D341Med (cell line): ENCODE data around the gene GRB2.

Experiments used
- DNase-seq: peaks from one replicate; pipeline ENCODE4 v3.0.0; 2012; ENCODE audit warnings: low spot score

GRB2 gene

GRCh38 chr17:75414488-75414887 is 9.0 kb upstream of the GRB2 start:
- no peak for DNase-seq

DNA sequence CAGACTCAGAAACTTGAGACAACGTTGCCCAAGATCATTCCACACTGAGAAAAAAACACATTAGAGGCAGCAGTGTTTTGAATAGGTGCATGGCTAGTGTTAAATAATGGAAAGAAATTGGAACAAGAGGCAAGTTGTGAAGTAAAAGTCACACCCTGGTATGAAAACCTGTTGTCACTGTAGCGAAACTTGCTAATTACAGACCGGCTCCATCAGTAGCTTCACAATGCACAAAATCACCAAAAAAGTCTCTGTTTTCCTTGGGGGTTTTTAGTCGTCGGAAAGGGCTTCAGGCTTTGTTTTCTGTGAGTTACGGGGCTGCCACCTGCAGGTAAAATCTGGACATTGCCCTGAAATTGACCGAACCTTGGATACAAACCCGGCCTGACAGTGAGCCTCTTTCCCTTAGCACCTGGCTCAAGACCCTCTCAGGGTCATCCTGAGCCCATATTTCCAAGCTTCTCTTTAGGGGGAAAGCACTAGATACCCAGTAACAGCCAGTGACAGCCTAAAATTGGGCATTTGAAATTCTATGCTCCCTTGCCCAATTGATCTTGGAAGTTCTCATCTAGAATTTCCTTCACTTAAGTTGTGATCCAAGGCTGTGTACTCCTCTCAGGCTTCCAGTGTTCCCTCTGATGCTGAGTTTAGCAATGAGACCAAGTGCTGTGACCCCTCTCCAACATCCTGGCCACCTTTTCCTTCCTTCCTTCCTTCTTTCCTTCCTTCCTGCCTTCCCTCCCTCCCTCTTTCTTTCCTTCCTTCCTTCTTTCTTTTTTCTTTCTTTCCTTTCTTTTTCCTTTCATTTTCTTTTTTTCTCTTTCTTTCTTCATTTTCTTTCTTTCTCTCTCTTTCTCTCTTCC is 7.2 kb upstream of the GRB2 start:
- DNase-seq: peak; percentile 85

- DNase-seq: no peak
These were observed 6.0 kb upstream of the GRB2 start for GRCh38 chr17:75411328-75412067.

GRCh38 chr17:75410141-75410540 is 4.7 kb upstream of the GRB2 start:
- no peak for DNase-seq

DNA sequence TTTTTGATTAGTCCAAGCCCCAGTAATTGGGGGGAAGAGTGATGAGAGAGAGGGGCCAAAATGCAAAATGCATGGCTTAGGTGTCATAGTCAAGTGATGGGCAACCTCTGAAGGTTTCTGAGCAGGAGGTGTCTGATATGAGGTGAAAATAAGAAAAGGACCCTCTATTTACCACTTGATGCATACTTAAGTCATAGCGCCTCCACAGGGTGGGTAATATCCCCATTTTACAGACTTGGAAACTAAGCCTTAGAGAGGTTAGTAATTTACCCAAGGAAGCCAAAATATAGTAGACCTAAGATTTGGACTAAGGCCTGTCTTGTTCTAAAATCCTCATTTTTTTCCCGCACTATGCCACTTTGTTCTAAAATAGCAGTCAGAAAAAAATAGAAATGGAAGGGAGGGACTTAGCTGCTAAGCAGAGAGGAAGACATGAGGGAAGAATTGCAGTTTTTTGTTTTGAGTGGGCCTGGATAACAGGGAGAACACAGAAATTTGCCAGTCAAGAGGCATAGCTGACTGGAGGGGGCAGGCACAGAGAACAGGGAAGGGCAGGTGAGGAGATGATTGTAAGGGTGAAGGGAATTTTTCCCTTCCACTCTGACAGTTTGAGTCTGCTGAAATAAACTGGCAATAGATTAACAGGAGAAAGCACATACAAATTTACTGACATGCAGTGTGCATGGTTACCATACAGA is 2.3 kb upstream of the GRB2 start:
- DNase-seq: no peak

DNA sequence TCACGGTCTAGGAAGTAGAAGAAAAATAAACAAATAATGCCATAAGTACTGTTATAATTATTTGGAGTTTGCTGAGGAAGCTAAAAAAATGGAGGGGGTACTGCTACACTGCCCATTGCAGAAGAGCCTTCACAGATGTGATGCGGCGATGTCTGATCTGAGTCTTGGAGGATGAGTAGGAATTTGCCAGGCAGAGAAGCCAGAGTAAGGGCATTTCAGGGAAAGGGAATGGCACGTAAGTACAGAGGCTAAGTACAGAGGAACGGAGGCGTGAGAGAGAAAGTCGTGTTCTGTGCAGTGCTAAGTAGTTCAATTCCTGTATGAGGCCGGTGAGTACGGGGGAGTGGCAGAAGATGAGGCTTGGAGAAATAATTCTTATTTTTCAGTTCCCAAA is 741 bp upstream of the GRB2 start:
- DNase-seq: no peak

DNA sequence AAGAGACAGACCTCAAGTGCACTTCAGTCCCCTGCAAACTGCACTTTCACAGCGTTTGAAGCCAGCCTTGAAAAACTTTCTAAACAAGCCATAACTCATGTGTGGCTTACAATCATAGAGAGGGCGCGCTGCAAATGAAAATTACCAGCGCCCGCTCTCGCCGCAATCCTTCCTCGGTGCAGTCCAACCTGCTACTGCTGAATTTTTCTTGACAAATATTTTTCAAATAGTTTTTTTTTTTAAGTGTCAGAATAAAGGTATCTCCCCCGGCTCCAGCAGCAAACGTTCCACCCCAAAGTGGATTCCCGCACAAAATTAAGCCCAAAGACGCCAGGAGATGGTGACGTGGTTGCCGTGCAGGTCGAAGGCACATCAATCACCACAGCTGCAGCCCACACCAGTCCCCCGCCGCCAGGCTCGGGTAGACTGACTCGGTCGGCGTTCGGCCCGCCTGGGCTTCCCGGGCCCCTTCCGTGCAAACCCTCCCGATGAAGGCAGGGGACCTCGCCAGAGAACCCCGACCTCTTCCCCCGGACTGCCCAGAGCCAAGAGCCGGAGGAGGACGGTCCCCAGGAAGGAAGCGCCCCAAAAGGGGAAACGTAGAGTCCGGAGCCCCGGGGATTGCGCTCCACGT is 630 bp downstream of the GRB2 start:
- peak; percentile 69 for DNase-seq

GRCh38 chr17:75404223-75404730 is 1.2 kb downstream of the GRB2 start:
- peak; percentile 84 for DNase-seq

- no peak for DNase-seq
These were observed 2.3 kb downstream of the GRB2 start for GRCh38 chr17:75403131-75403530.

- DNase-seq: no peak
These were observed 3.5 kb downstream of the GRB2 start for GRCh38 chr17:75402026-75402425.

DNA sequence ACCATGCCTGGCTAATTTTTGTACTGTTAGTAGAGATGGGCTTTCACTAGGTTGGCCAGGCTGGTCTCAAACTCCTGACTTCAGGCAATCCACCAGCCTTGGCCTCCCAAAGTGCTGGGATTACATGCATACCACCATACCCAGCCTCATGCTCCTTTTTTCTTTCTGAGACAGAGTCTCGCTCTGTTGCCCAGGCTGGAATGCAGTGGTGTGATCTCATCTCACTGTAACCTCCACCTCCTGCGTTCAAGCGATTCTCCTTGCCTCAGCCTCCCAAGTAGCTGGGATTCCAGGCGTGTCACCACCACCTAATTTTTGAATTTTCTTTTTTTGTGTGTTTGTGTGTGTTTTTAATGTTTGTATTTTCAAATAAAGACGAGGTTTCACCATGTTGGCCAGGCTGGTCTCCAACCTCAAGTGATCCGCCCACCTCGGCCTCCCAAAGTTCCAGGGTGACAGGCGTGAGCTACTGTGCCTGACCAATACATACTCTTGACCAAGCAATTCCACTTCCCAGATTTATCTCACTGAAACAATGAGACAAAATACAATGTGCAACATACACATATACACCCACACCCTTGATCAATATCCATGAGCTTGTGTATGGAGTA is 5.0 kb downstream of the GRB2 start:
- DNase-seq: no peak

DNA sequence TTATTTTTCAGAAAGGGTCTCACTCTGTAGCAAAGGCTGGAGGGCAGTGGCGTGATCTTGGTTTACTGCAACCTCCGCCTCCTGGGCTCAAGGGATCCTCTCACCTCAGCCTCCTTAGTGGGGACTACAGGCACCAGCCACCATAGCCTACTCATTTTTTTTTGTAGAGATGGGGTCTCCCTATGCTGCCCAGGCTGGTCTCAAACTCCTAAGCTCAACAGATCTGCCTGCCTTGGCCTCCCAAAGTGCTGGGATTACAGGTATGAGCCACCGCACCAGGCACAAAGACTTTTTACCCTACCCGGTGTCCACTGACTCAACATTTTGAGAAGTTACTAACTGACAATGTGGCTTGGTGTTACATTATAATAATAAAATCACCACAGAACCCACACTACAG is 7.2 kb downstream of the GRB2 start:
- DNase-seq: no peak

- DNase-seq: no peak
These were observed 8.3 kb downstream of the GRB2 start for GRCh38 chr17:75397217-75397616.

- DNase-seq: no peak
These were observed 8.7 kb downstream of the GRB2 start for GRCh38 chr17:75396796-75397195.

DNA sequence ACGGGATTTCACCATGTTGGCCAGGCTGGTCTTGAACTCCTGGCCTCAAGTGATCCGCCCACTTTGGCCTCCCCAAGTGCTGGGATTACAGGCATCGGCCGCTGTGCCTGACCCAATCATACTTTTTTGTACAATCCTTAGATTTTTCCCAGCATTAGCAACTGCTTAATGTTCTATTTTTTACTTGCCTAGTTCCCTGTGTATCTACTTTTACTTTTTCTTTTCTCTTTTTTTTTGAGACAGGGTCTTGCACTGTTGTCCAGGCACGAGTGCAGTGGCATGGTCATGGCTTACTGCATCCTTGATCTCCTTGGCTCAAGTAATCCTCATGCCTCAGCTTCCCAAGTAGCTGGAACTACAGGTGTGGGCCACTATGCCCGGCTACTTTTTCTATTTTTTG is 9.5 kb downstream of the GRB2 start:
- DNase-seq: no peak

- DNase-seq: peak; percentile 45
These were observed 11.1 kb downstream of the GRB2 start for GRCh38 chr17:75394332-75394918.

- DNase-seq: peak; percentile 100
These were observed 11.8 kb downstream of the GRB2 start for GRCh38 chr17:75393523-75394331.

DNA sequence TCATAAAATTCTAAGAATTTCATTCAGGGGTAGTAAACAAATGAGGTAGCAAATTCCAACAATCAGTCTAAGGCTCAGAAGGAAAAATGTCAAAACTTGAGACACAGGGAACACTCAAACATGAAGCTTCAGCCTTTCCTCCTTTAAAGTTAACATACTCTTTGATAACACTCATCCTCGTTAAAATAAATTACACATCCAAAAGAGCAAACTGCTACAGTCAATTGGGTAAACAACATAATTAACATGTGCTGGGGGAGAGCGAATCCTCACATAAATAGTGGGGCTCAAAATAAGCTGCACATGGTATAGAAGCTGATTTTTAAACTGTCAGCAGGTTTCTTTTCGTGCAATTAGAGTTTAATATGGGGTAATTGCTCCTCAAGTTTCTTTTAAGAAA is 12.9 kb downstream of the GRB2 start:
- no peak for DNase-seq

- DNase-seq: no peak
These were observed 14.5 kb downstream of the GRB2 start for GRCh38 chr17:75390982-75391381.

GRCh38 chr17:75388476-75389030 is 16.9 kb downstream of the GRB2 start:
- no peak for DNase-seq
